DOHH2 (cell line): ENCODE measurements around the gene OR4F6.

Source experiments
- EZH2phosphoT487 ChIP-seq: fragments of 200-600 bp; sonication (generic); IDR thresholded peaks from 2 replicates; pipeline ENCODE4 v1.6.1; 2017; ENCODE audit warnings: borderline replicate concordance, mild to moderate bottlenecking, antibody characterized with exemption, low read length, moderate library complexity, mixed read lengths
- TF ChIP-seq, protein P1 (sequence below): fragments of 200-600 bp; sonication (generic); IDR thresholded peaks from one replicate; pipeline ENCODE4 v1.5.1; 2014; ENCODE audit warnings: antibody characterized with exemption, mild to moderate bottlenecking, low read depth, low read length; ENCODE audit not compliant: poor library complexity, severe bottlenecking

DNA sequence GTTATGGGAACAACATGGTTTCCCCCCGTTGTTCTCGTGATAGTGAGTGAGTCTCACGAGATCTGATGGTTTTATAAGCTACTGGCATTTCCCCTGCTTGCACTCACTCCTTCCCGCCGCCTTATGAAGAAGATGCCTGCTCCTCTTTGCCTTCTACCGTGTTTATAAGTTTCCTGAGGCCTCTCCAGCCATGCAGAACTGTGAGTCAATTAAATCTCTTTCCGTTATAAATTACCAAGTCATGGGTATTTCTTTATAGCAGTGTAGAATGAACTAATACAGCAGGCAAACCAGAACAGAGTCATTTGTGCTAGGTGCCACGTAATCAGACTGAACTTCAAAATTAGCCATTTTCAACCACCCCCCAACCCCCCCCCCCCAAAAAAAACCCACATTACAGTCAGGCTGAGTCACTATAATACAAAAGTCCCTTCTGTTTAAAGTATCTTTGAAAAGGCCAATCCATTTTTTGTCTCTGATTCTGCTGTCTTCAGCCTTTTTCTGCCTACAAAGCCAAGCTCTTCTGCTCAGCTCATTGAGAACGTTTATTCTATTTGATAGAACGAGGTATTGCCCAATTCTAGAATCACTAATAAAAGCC lies 4.1 kb downstream of the OR4F6 start:
- TF ChIP-seq, protein P1, sequence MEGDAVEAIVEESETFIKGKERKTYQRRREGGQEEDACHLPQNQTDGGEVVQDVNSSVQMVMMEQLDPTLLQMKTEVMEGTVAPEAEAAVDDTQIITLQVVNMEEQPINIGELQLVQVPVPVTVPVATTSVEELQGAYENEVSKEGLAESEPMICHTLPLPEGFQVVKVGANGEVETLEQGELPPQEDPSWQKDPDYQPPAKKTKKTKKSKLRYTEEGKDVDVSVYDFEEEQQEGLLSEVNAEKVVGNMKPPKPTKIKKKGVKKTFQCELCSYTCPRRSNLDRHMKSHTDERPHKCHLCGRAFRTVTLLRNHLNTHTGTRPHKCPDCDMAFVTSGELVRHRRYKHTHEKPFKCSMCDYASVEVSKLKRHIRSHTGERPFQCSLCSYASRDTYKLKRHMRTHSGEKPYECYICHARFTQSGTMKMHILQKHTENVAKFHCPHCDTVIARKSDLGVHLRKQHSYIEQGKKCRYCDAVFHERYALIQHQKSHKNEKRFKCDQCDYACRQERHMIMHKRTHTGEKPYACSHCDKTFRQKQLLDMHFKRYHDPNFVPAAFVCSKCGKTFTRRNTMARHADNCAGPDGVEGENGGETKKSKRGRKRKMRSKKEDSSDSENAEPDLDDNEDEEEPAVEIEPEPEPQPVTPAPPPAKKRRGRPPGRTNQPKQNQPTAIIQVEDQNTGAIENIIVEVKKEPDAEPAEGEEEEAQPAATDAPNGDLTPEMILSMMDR, result no peak
- no peak for TF ChIP-seq EZH2phosphoT487
